Measurements from ENCODE around the gene SNX17. TPM values are rescaled to one million over a fixed set of nuclear protein-coding genes. Genes with fewer than 3 reads are reported as not detected.

The SNX17 gene
- total and polyA plus RNA-seq, 2 of the 13 experiments (the other 11 are each of a cell fraction or from before 2014, with no cell fraction given), result 75.0 to 109 TPM

- TF ChIP-seq ZBTB46 (CRISPR knock-in tag; IDR thresholded peaks at IDR 0.05; ENCODE audit: borderline replicate concordance), result no peak
- TF ChIP-seq ZBTB42 (CRISPR knock-in tag; IDR thresholded peaks at IDR 0.05), result no peak
- TF ChIP-seq ZNF569 (CRISPR knock-in tag; IDR thresholded peaks at IDR 0.05; ENCODE audit: borderline replicate concordance), result no peak
- TF ChIP-seq GABPB1 (CRISPR knock-in tag; IDR thresholded peaks at IDR 0.05), result no peak
- no peak for TF ChIP-seq PRDM4 (CRISPR knock-in tag; IDR thresholded peaks at IDR 0.05; ENCODE audit: borderline replicate concordance)
- no peak for TF ChIP-seq ZNF720 (CRISPR knock-in tag; IDR thresholded peaks at IDR 0.05)
- TF ChIP-seq HINFP (CRISPR knock-in tag; IDR thresholded peaks at IDR 0.05; ENCODE audit: low read depth), result no peak
- no peak for TF ChIP-seq ZFAT (CRISPR knock-in tag; conservative IDR thresholded peaks at IDR 0.05)
- peak; percentile 62; the same call in 1 of the 2 replicates for TF ChIP-seq ARID2 (CRISPR knock-in tag; IDR thresholded peaks at IDR 0.05; ENCODE audit: borderline replicate concordance)
- no peak for TF ChIP-seq MTA1 (CRISPR knock-in tag; IDR thresholded peaks at IDR 0.05; ENCODE audit: borderline replicate concordance)
- TF ChIP-seq ZNF354B (CRISPR knock-in tag; IDR thresholded peaks at IDR 0.05), result no peak
- no peak for TF ChIP-seq ZNF780A (CRISPR knock-in tag; IDR thresholded peaks at IDR 0.05)
- 0 out of 2 replicates have a peak, but pooled peaks have one; percentile 58 for TF ChIP-seq ZFP82 (CRISPR knock-in tag; IDR thresholded peaks at IDR 0.05; ENCODE audit: borderline replicate concordance)
- TF ChIP-seq NFYC (CRISPR knock-in tag; IDR thresholded peaks at IDR 0.05), result no peak
- no peak for TF ChIP-seq ZNF816 (CRISPR knock-in tag; IDR thresholded peaks at IDR 0.05; ENCODE audit: borderline replicate concordance)
Measured at GRCh38 chr2:27354597-27354927, 15.9 kb upstream of the SNX17 start (continued).

All from HepG2 (cell line).